Neuronal stem cell (in vitro differentiated cells): ENCODE data around the gene GAK.
A peak's percentile ranks its signal among the peaks of the same experiment; 100 is the strongest.

Experiments used
- DNase-seq: peaks from one replicate; pipeline ENCODE4 v3.0.0-alpha.2; 2013; ENCODE audit warnings: low spot score
- H2AFZ ChIP-seq: one replicate; pipeline ENCODE4 v1.6.1; 2013; ENCODE audit warnings: mild to moderate bottlenecking, low read length, inconsistent platforms
- H2AK5ac ChIP-seq: 2 replicates; pipeline ENCODE4 v1.6.1; 2013; ENCODE audit warnings: low read depth, mild to moderate bottlenecking, inconsistent platforms, low read length, moderate library complexity, mixed read lengths
- H2BK120ac ChIP-seq: 2 replicates; pipeline ENCODE4 v1.6.1; 2013; ENCODE audit warnings: low read depth, mild to moderate bottlenecking, inconsistent platforms, low read length, moderate library complexity, mixed read lengths
- H2BK12ac ChIP-seq: one replicate; pipeline ENCODE4 v1.6.1; 2013; ENCODE audit warnings: low read length, inconsistent platforms
- H2BK15ac ChIP-seq: 2 replicates; pipeline ENCODE4 v1.6.1; 2013; ENCODE audit warnings: mild to moderate bottlenecking, low read length, inconsistent platforms, mixed read lengths
- H2BK5ac ChIP-seq: one replicate; pipeline ENCODE4 v1.6.1; 2013; ENCODE audit warnings: inconsistent platforms, mild to moderate bottlenecking, low read length, moderate library complexity
- H3K14ac ChIP-seq: one replicate; pipeline ENCODE4 v1.6.1; 2013; ENCODE audit warnings: low read length, inconsistent platforms
- H3K18ac ChIP-seq: 2 replicates; pipeline ENCODE4 v1.6.1; 2013; ENCODE audit warnings: low read length, inconsistent platforms
- H3K23ac ChIP-seq: 2 replicates; pipeline ENCODE4 v1.6.1; 2013; ENCODE audit warnings: low read depth, mild to moderate bottlenecking, mixed read lengths, low read length, inconsistent platforms; ENCODE audit not compliant: poor library complexity
- H3K27ac ChIP-seq: replicated peaks from 3 replicates; pipeline ENCODE4 v1.5.1; 2013; ENCODE audit warnings: low read length, inconsistent platforms
- H3K27me3 ChIP-seq, 3 experiments: 2 replicates each; pipeline ENCODE4 v1.6.1; 2013; ENCODE audit warnings: low read length in 3 of 3, mild to moderate bottlenecking in 2 of 3, inconsistent platforms in 1 of 3, low read depth in 1 of 3, mixed read lengths in 1 of 3, moderate library complexity in 1 of 3; ENCODE audit not compliant: control insufficient read depth in 3 of 3, insufficient read depth in 3 of 3
- H3K36me3 ChIP-seq, 2 donors: replicated peaks in 1 of 2; 2 replicates each; pipeline ENCODE4 v1.6.1; 2013; ENCODE audit warnings: low read length in 2 of 2; ENCODE audit not compliant: control insufficient read depth in 2 of 2, insufficient read depth in 2 of 2
- H3K4ac ChIP-seq: 2 replicates; pipeline ENCODE4 v1.6.1; 2013; ENCODE audit warnings: inconsistent platforms, mild to moderate bottlenecking, low read length, moderate library complexity
- H3K4me1 ChIP-seq, 2 donors: 1 replicate in 1 of 2; 2 replicates in 1 of 2; pipeline ENCODE4 v1.6.1; 2013; ENCODE audit warnings: low read length in 2 of 2, low read depth in 1 of 2; ENCODE audit not compliant: control insufficient read depth in 2 of 2, insufficient read depth in 1 of 2
- H3K4me2 ChIP-seq: one replicate; pipeline ENCODE4 v1.6.1; 2013; ENCODE audit warnings: mild to moderate bottlenecking, low read length, inconsistent platforms; ENCODE audit not compliant: insufficient read depth, poor library complexity, severe bottlenecking
- H3K4me3 ChIP-seq, 2 donors: 2 replicates each; pipeline ENCODE4 v1.5.1; 2013; ENCODE audit warnings: low read length in 2 of 2, mild to moderate bottlenecking in 2 of 2, inconsistent platforms in 1 of 2, moderate library complexity in 1 of 2
- H3K79me1 ChIP-seq: one replicate; pipeline ENCODE4 v1.6.1; 2013; ENCODE audit warnings: low read depth, mild to moderate bottlenecking, inconsistent platforms, low read length, moderate library complexity
- H3K9ac ChIP-seq: one replicate; pipeline ENCODE4 v1.6.1; 2013; ENCODE audit warnings: mild to moderate bottlenecking, low read depth, low read length, inconsistent platforms; ENCODE audit not compliant: poor library complexity
- H3K9me3 ChIP-seq, 2 donors: replicated peaks in 1 of 2; 2 replicates each; pipeline versions ENCODE3 to v1.6.1; 2013; ENCODE audit warnings: low read length in 2 of 2, mild to moderate bottlenecking in 2 of 2, inconsistent platforms in 1 of 2, low read depth in 1 of 2, mixed read lengths in 1 of 2, moderate library complexity in 1 of 2; ENCODE audit not compliant: control insufficient read depth in 2 of 2, insufficient read depth in 1 of 2
- H4K8ac ChIP-seq: one replicate; pipeline ENCODE4 v1.6.1; 2013; ENCODE audit warnings: low read depth, mild to moderate bottlenecking, inconsistent platforms, low read length, moderate library complexity
- H4K91ac ChIP-seq: one replicate; pipeline ENCODE4 v1.6.1; 2013; ENCODE audit warnings: low read length, low read depth, mild to moderate bottlenecking, inconsistent platforms; ENCODE audit not compliant: poor library complexity
- WGBS, 2 donors: extraction: QIAGEN DNeasy Blood & Tissue Kit; methylation state at CpG; one replicate each; pipeline ENCODE4 v1.1.7; 2013; ENCODE audit warnings: missing lambda C conversion rate in 2 of 2, mixed read lengths in 1 of 2; ENCODE audit not compliant: insufficient read length in 2 of 2, insufficient replicate concordance in 1 of 2; ENCODE audit errors: extremely low coverage in 2 of 2; 5-methylcytosine and 5-hydroxymethylcytosine counted together

The GAK gene

DNA sequence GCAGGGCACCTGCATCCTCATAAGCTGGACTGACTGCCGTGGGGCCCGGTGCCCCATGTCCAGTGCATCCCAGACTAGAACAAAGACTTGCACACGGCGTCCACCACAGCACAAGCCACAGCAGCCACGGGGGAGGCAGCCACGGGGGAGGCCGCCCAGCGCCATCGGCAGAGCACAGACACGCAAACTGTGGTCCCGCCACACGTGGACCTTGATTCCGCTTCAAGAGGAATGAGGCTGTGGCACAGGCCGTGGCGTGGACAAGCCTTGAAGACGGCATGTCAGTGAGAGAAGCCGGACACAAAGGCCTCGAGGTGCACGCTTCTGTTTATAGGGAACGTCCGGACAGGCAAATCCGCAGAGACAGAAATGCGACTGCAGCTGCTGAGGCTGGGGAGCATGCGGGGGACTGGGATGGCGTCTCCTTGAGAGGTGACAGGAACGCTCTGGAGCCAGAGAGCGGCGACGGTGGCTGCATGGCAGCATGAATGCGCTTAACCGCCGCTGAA is 96.1 kb downstream of the GAK start:
- no peak overlapping the region for H3K4me2 ChIP-seq
- no peak overlapping the region for H2BK15ac ChIP-seq
- no peaks in the 10 kb centered on the region for H3K79me1 ChIP-seq
- no peaks in the 10 kb centered on the region for H3K36me3 ChIP-seq
- no peak overlapping the region for H3K18ac ChIP-seq
- no CpG with 5 or more reads among the region's 32 CpGs for WGBS, 2 donors
- H2BK12ac ChIP-seq: no peak overlapping the region
- H3K23ac ChIP-seq: peak overlapping the region; percentile 31
- H4K8ac ChIP-seq: no peak overlapping the region
- DNase-seq: no peak
- H3K27ac ChIP-seq: no peak overlapping the region
- no peak overlapping the region for H3K9ac ChIP-seq
- H2BK5ac ChIP-seq: no peak overlapping the region
- H3K4me3 ChIP-seq: no peak overlapping the region
- peaks cover 0 to 3% (median 0%) of the 10 kb centered on the region in 3 experiments for H3K27me3 ChIP-seq
- H2AK5ac ChIP-seq: no peak overlapping the region
- no peak overlapping the region for H3K4ac ChIP-seq
- no peak overlapping the region for H4K91ac ChIP-seq
- no peak overlapping the region for H2AFZ ChIP-seq
- H3K4me1 ChIP-seq: no peaks in the 10 kb centered on the region
- H2BK120ac ChIP-seq: no peak overlapping the region
- no peak overlapping the region for H3K14ac ChIP-seq
- H3K9me3 ChIP-seq: peaks cover 14 to 21% of the 10 kb centered on the region in 2 donors

DNA sequence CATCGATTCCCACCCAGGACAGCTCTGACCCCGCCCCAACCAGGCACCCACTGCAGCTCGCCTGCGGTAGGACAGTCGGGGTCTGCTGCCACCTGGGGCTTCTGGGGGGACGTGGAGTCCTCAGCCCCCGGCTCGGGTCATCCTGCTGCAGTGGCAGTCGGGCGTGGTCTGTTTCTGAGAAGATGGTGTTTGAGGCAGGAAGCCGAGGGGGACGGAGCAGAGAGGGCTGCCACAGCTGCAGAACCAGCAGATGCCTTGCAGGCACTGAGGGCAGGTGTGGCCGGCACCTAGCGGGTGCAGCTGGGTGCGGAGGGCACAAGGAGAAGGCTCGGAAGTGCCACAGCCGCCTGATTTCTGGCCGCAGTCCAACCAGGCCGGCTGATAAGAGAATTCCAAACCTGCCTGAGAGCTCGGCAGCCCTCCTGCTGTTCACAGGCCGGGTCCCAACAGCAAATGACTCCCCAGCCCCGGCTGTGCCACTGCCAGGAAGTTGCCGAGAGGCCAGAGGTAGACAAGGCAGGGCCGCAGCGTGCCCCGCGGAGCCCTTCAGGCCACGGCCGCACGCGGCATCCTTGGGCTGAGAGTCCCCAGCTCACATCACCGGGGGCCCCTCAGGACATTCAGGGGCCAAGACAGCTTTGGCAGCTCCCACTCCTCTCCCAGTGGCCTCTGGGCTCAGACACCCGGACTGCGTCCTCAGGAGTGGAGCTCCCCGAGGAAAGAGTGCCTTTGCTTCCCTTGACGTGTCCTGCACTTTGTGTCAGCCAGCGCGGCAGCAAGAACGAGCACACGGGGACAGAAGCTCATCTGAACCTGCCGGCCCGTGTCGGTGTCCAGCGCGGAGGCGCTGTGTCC is 96.7 kb downstream of the GAK start:
- H2BK15ac ChIP-seq: no peak overlapping the region
- no peak overlapping the region for H2BK120ac ChIP-seq
- H3K27me3 ChIP-seq: peaks cover 0 to 3% (median 0%) of the 10 kb centered on the region in 3 experiments
- H3K4me3 ChIP-seq: no peak overlapping the region
- peak overlapping the region; percentile 11 for H3K4ac ChIP-seq
- no peaks in the 10 kb centered on the region for H3K36me3 ChIP-seq
- H3K18ac ChIP-seq: peak overlapping the region; percentile 80
- H3K14ac ChIP-seq: no peak overlapping the region
- H3K79me1 ChIP-seq: no peaks in the 10 kb centered on the region
- H4K91ac ChIP-seq: no peak overlapping the region
- WGBS, 2 donors: no CpG with 5 or more reads among the region's 46 CpGs
- H3K9me3 ChIP-seq: peaks cover 14 to 21% of the 10 kb centered on the region in 2 donors
- no peak overlapping the region for H3K4me2 ChIP-seq
- no peak overlapping the region for H2AFZ ChIP-seq
- H3K9ac ChIP-seq: peak overlapping the region; percentile 21
- no peak for DNase-seq
- no peak overlapping the region for H2BK5ac ChIP-seq
- H2AK5ac ChIP-seq: no peak overlapping the region
- H3K27ac ChIP-seq: no peak overlapping the region
- peak overlapping the region; percentile 43 for H4K8ac ChIP-seq
- no peak overlapping the region for H2BK12ac ChIP-seq
- H3K4me1 ChIP-seq: no peaks in the 10 kb centered on the region
- H3K23ac ChIP-seq: peak overlapping the region; percentile 31

DNA sequence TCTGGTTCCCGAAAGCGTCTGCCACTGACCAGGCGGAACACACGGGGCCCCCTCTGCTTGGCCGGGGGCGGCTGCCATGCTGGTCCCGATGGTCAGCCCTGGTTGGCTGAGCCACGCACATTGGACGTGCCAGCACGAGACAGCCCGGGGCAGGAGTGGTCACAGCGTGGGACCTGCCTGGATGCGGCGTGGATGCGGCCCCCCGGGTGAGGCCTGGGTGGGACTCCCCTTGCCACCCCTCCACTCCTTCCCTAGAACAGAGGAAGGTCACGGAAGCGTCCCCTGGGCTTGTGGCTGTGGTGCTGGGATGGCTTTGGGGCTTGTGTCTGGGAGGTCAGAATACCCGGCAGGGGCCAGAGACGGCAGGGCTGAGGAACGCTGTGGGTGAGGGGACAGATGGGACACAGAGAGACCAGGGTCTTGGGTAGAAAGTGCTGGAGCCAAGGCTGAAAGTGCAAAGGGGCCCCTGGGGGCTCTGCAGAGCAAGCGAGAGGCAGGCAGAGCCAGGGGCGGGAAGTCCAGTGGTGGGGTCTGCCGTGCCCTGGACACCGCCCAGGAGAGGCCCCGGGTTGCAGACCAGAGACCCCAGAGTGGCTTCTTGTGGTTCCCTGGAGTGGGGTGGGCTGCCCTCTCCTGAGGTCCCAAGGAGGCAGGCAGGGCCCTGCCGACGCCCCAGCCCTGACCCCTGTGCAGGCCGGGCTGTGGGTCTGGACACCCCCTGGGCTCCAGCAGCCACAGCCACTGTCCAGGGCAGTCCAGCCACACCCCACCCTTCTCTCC is 97.6 kb downstream of the GAK start:
- Histone ChIP-seq H3K79me1 (no peaks in the 10 kb centered on the region), H3K27ac (no peak overlapping the region)

More for the DNA sequence above, 97.6 kb downstream of the GAK start:
- peak overlapping the region; percentile 44 for H3K9ac ChIP-seq
- H3K27me3 ChIP-seq: peaks cover 0 to 10% (median 0%) of the 10 kb centered on the region in 3 experiments
- no peaks in the 10 kb centered on the region for H3K36me3 ChIP-seq
- H3K4me2 ChIP-seq: no peak overlapping the region
- H2BK120ac ChIP-seq: no peak overlapping the region
- H3K4me1 ChIP-seq: no peaks in the 10 kb centered on the region
- H3K9me3 ChIP-seq: peaks cover 14 to 21% of the 10 kb centered on the region in 2 donors
- H2AFZ ChIP-seq: no peak overlapping the region
- no peak overlapping the region for H2BK12ac ChIP-seq
- no peak overlapping the region for H4K91ac ChIP-seq
- peak overlapping the region; percentile 38 for H3K18ac ChIP-seq
- peak overlapping the region; percentile 55 for H3K23ac ChIP-seq
- peak overlapping the region; percentile 31 for H3K14ac ChIP-seq
- no peak for DNase-seq
- H3K4ac ChIP-seq: no peak overlapping the region
- no peak overlapping the region for H2BK15ac ChIP-seq
- no peak overlapping the region for H2AK5ac ChIP-seq
- H3K4me3 ChIP-seq: no peak overlapping the region
- H2BK5ac ChIP-seq: no peak overlapping the region
- peak overlapping the region; percentile 43 for H4K8ac ChIP-seq
- no CpG with 5 or more reads among the region's 29 CpGs for WGBS, 2 donors
